Midbrain (tissue), 1 donor: ENCODE results near the gene ARHGAP33.
"Not testable (repeated sequence)": the region's sequence is repeated elsewhere in the genome, so short reads cannot be mapped to it uniquely, and the experiment has no call there.

Experiments
- DNase-seq: peaks from one replicate; lab custom pipeline; 2025; lab: John Stamatoyannopoulos, UW

The ARHGAP33 gene

GRCh38 chr19:35795564-35795963 lies 20.2 kb downstream of the ARHGAP33 start:
- DNase-seq = not testable (repeated sequence)

DNA sequence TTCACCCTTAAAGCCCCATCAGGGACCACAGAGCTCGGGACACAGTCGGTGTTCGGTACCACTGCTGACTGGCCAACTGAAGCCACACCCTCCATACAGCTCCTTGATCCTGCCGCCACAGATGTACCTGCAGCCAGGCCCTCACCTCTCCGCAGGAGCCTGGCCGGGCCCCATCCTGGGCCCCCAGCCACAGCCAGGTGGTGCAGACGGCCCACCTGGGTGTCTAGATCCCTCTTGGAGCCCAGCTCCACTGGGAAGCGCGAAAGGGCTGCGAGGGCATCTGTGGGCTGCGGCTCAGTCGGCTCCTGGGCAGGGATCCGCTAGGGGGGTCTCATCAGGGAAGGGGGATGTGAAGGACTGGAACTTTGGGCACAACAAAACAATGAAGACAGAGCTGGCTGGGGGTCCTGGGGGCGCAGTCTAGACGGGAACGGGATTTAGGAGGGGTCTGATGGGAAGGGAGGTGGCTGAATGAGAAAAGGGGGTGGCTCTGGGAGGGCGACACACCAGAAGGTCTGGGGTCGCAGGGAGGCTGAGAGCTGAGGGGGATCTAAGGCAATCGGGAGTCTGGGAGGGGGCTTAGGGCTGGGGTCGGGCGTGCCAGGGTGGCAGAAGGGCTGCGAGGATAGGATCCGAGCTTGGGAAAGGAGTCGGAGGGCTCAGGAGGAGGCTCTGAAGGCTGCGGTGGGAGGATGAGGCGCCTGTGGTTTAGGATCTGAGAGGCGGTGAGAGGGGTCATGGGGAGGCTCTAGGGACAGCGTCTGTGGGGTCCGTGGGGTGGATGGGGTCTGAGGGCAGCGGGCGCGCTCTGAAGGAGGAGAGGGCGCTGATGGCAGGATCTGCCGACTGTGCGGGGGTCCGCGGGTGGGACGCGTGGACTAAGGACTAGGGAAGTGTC lies 21.5 kb downstream of the ARHGAP33 start:
- no peak for DNase-seq

DNA sequence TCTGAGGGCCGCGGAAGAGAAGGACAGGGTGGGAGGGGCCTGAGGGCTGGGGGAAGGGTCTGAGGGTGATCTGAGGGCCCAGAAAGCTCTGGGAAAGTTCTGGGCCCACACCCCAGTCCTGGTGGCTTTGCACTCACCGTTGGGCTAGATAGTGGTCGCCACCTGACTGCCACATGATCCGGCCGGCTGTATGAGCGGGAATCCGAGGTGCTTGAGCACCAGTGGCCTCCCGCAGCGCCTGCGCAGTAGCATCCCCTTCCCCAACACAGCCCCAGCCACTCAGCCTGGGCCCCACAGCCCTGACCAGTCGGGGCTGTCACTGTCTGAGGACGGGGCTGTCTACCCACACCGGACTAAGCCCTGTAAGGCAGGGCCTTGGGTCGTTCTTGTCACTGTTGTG lies 22.3 kb downstream of the ARHGAP33 start:
- DNase-seq = peak; percentile 23

- DNase-seq = no peak
These were observed 26.5 kb downstream of the ARHGAP33 start for GRCh38 chr19:35801828-35802227.

DNA sequence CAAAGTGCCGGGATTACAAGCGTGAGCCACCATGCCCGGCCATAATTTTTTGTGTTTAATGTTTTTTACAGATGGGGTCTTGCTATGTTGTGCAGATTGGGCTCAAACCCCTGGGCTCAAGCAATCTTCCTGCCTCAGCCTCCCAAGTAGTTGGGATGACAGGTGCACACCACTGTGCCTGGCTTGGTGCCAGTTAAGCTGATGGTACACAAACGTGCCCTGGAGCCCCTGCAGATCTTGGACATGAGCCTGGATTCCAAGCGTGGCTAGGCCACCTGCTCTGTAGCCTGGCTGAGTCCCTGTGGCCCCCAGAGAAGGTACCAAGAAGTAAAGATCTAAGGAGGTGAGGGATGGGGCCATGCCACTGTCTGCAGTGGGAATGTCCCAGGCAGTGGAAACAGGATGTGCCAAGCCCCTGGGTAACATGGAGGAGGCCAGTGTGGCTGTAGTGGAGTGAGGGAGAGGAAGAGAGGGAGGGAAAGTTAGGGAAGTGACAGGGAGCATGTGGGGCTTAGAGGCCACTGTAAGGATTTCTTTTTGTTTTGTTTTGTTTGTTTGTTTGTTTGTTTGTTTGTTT lies 30.2 kb downstream of the ARHGAP33 start:
- no peak for DNase-seq

- DNase-seq = no peak
These were observed 31.2 kb downstream of the ARHGAP33 start for GRCh38 chr19:35806597-35806996.

DNA sequence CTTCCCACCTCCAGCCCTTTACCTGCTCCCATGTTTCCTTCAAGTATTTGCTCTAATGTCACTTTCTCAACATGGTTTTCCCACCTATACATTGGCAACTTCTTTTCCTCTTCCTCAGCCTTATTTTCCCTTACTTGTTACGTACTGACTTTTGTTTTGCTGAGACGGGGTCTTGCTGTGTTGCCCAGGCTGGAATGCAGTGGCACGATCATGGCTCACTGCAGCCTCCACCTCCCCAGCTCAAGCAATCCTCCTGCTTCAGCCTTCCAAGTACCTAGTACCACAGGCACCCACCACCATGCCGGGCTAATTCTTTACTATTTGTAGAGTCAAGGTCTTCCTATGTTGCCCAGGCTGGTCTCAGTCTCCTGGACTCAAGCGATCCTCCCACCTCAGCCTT lies 32.3 kb downstream of the ARHGAP33 start:
- no peak for DNase-seq

- DNase-seq = no peak
These were observed 36.2 kb downstream of the ARHGAP33 start for GRCh38 chr19:35811317-35812219.

DNA sequence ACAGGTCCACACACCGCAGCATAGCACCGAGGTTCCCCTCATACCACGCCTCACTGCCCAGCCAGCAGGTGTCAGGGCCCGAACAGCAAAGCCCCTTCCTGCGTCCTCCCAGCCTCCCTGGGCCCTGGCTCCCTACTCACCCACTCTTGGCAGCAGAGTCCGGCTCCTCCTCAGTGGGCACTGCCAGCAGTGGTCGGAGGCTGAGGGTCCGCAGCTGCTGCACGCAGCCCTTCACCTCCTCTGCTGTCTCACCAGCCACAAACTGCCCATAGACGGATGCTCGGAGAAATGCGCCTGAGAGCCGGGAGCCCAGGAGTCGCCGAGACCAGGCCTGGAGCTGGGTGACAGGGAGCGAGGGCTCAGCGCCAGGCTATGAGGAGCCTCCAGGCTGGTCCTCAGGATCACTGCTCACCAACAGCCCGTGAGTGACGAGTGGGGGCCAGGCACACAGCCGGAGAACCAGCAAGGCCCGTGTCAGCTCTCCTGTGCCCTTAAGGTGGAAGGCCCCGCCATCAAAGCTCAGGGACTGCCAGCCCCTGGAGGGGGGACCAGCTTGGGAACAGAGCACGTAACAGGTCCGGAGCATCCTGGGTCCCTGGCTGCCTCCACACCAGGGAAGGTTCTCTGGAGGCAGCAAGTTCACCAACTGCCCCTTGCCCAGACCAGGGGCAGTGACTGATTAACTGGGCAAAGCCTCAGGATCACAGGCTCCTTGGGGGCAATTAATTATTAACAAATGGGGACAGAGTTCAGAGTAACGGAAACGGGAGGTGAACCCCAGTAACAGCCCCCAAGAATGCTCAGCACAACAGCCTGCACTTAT lies 37.1 kb downstream of the ARHGAP33 start, which contains the start of gene PRODH2:
PRODH2 (minus strand) TSS at position 626 of the 823 bp plus-strand sequence; CDS start at position 586, 40 bp downstream.
- no peak for DNase-seq

GRCh38 chr19:35813043-35813890 lies 37.9 kb downstream of the ARHGAP33 start:
- no peak for DNase-seq

- no peak for DNase-seq
These were observed 40.9 kb downstream of the ARHGAP33 start for GRCh38 chr19:35816262-35816661.

GRCh38 chr19:35816846-35817245 lies 41.5 kb downstream of the ARHGAP33 start:
- no peak for DNase-seq

GRCh38 chr19:35818445-35818844 lies 43.1 kb downstream of the ARHGAP33 start:
- DNase-seq = no peak

DNA sequence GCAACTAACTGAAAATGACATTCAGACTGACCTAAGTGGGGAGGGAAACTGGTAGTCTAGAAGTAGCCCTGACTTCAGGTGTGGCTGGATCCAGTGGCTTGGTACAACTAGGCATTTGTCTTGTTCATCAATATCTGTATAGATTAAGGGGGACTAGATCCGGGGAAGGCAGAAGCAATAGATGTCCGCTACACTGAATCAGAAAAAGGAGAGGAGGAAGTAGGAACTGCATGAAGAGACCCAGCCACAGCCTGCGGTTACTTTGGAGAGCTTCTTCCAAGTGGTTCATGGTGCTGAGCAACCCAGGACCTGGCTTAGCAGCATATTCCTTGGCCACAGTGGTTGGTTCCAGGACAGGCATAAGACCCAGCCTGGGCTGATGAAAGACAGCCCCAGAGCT lies 47.2 kb downstream of the ARHGAP33 start:
- DNase-seq = no peak

GRCh38 chr19:35824150-35824549 lies 48.8 kb downstream of the ARHGAP33 start:
- no peak for DNase-seq

GRCh38 chr19:35828692-35829301 lies 53.4 kb downstream of the ARHGAP33 start:
- DNase-seq = peak; percentile 60

- DNase-seq = no peak
These were observed 55.6 kb downstream of the ARHGAP33 start for GRCh38 chr19:35830986-35831385.

DNA sequence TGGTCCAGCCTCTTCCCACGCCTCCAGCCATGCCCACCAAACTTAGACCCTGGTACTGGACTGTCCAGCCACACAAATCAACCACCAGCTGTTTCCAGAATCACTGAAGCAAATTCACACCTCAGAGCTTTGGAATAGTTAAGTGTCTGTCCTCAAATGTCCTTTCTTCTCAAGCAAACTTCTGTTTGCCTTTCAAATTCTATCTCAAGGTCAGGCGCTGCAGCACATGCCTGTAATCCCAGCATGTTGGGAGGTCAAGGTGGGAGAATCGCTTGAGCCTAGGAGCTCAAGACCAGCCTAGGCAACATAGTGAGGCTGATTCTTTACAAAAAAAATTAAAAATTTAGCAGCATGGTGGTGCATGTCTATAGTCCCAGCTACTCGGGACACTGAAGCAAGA lies 56.7 kb downstream of the ARHGAP33 start:
- DNase-seq = no peak

DNA sequence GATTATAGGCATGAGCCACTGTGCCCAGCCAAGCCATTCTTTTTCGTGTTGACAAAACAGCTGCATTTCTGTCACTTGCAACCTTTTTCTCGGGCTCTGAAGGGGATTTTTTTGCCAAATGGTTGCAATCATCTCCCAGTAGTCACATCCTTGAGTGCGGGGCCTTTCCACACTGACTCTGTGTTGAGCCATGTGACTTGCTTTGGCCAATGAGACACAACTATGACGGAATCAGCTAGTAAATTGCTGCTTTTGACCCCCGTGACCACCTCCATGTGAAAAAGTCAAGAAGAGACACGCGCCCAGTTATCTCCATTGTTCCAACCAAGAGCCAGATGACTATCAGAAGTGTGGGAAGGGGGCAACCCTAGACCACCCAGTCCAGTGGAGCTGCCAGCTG lies 58.6 kb downstream of the ARHGAP33 start:
- DNase-seq = no peak

DNA sequence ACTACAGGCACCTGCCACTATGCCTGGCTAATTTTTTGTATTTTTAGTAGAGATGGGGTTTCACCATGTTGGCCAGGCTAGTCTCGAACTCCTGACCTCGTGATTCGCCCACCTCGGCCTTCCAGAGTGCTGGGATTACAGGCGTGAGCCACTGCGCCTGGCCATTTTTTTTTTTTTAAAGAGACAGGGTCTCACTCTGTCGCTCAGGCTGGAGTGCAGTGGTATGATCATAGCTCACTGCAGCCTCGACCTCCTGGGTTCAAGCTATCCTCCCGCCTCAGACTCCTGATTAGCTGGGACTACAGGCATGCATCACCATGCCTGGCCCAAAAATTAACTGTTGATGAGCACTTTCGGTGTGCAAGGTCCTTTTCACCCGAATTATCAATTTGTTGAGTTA lies 60.7 kb downstream of the ARHGAP33 start:
- not testable (repeated sequence) for DNase-seq
